Testis (tissue), 3 donors: Measurements from ENCODE around the gene RCN1. TPM values are rescaled to one million over a fixed set of nuclear protein-coding genes. Genes with fewer than 3 reads are reported as not detected.

Source experiments
- DNase-seq: peaks from one replicate; pipeline ENCODE4 v3.0.0-alpha.2; 2019
- H3K27ac ChIP-seq, 2 donors: fragments of 200-600 bp; sonication (generic); one replicate each; pipeline ENCODE4 v1.5.1; 2019
- H3K27me3 ChIP-seq: fragments of 200-600 bp; sonication (generic); one replicate; pipeline ENCODE4 v1.5.1; 2019
- H3K36me3 ChIP-seq: fragments of 200-600 bp; sonication (generic); one replicate; pipeline ENCODE4 v1.5.1; 2017; ENCODE audit warnings: low read depth; ENCODE audit errors: missing control alignments
- H3K4me1 ChIP-seq: fragments of 200-600 bp; sonication (generic); one replicate; pipeline ENCODE4 v1.5.1; 2019
- H3K4me3 ChIP-seq, 2 donors: fragments of 200-600 bp; sonication (generic); one replicate each; pipeline ENCODE4 v1.5.1; 2017 to 2019
- H3K9me3 ChIP-seq: fragments of 200-600 bp; sonication (generic); one replicate; pipeline ENCODE4 v1.5.1; 2017
- POLR2A ChIP-seq: fragments of 450-650 bp; IDR thresholded peaks from one replicate; pipeline ENCODE4 v1.6.1; 2017; ENCODE audit warnings: antibody characterized with exemption, mild to moderate bottlenecking, moderate library complexity
- whole genome bisulfite sequencing, 2 donors: methylation state at CpG; one replicate each; pipeline ENCODE4 v1.1.5; 2018; 5-methylcytosine and 5-hydroxymethylcytosine counted together
- intact Hi-C: fragments of 100-400 bp; cut with DNase I; formaldehyde crosslinking; loops from one replicate; pipeline ENCODE4 v1.15.1; 2023; ENCODE audit warnings: low total_unique reads
- polyA plus RNA-seq: library from polyadenylated mRNA; stranded (reverse); fragments of 350-450 nt; fragmentation: Illumina TruSeq; extraction: RNeasy Lipid Tissue Mini Kit (QIAGEN cat#74804); gene quantifications from one replicate; pipeline ENCODE4 v1.2.3, GENCODE V29; 2014; ENCODE audit warnings: low read depth, low replicate concordance; ENCODE audit not compliant: insufficient read depth
- total RNA-seq, 2 donors: library from RNA; depleted of rRNA; stranded (reverse); fragments of >200 nt; gene quantifications; one replicate each; pipeline ENCODE4 v1.2.3, GENCODE V29; 2016
- TF ChIP-seq, protein P1 (sequence below), 3 experiments: fragments of 450-650 bp in 2 of 3; fragments of 200-600 bp in 1 of 3; sonication (generic) in 1 of 3; IDR thresholded peaks; one replicate each; pipeline ENCODE4 v1.5.1; 2016 to 2019; ENCODE audit warnings: antibody characterized with exemption in 3 of 3, mild to moderate bottlenecking in 2 of 3, moderate library complexity in 1 of 3

RCN1 gene
- total and polyA plus RNA-seq, 3 donors from 2014 or later: 44.4 to 82.6 (median 47.3) TPM

DNA sequence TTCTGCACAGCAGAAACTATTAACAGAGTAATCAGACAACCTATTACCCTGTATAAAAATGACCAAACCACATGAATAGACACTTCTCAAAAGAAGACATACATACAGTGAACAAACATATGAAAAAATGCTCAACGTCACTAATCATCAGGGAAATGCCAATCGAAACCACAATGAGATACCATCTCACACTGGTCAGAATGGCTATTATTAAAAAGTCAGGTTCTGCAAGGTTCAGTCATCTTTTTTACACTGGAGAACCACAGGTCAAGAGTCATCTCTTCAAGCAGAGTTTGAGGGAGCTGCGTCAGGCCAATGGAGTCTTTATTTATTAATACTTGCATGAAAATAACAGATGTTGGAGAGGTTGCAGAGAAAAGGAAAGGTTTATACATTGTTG lies 40.4 kb downstream of the RCN1 start:
- Histone ChIP-seq H3K27me3 (no peaks in the 10 kb centered on the region), H3K4me3 (no peak overlapping the region), H3K36me3 (no peaks in the 10 kb centered on the region), H3K9me3 (no peaks in the 10 kb centered on the region), H3K27ac (no peak overlapping the region), H3K4me1 (no peaks in the 10 kb centered on the region)
- no peak for TF ChIP-seq POLR2A
- TF ChIP-seq, protein P1, sequence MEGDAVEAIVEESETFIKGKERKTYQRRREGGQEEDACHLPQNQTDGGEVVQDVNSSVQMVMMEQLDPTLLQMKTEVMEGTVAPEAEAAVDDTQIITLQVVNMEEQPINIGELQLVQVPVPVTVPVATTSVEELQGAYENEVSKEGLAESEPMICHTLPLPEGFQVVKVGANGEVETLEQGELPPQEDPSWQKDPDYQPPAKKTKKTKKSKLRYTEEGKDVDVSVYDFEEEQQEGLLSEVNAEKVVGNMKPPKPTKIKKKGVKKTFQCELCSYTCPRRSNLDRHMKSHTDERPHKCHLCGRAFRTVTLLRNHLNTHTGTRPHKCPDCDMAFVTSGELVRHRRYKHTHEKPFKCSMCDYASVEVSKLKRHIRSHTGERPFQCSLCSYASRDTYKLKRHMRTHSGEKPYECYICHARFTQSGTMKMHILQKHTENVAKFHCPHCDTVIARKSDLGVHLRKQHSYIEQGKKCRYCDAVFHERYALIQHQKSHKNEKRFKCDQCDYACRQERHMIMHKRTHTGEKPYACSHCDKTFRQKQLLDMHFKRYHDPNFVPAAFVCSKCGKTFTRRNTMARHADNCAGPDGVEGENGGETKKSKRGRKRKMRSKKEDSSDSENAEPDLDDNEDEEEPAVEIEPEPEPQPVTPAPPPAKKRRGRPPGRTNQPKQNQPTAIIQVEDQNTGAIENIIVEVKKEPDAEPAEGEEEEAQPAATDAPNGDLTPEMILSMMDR (IDR thresholded peaks at IDR 0.05): no peak
- DNase-seq: no peak
- intact Hi-C loops: no loop called here
- 88 to 92% methylated on average over 3 of the region's 3 CpGs for WGBS, 2 donors

DNA sequence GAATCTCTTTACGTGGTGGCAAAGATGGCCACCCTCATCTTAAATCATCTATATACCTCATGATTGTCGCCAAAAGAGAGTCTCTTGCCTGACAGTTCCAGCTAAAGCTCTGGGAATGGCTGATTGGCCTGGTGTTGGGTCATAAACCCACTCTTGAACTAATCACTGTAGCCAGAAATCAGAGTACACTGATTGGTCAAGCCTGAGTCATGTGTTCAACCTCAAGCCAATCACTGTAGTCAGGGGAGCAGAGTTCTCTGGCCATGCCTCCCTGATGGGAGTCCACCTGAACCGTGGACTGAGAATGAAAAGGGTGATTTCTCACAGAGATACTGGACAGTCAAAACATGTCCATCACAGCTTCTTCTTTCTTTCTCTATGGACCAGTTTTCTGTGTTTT lies 45.8 kb downstream of the RCN1 start:
- H3K27ac ChIP-seq: no peak overlapping the region
- intact Hi-C loops: no loop called here
- no peak overlapping the region for H3K4me3 ChIP-seq
- H3K9me3 ChIP-seq: no peaks in the 10 kb centered on the region
- no peaks in the 10 kb centered on the region for H3K36me3 ChIP-seq
- H3K4me1 ChIP-seq: no peaks in the 10 kb centered on the region
- WGBS, 2 donors: 56 to 76% methylated on average over 3 of the region's 3 CpGs
- TF ChIP-seq, protein P1 (IDR thresholded peaks at IDR 0.05): no peak
- TF ChIP-seq POLR2A: no peak
- peak; percentile 21 for DNase-seq
- H3K27me3 ChIP-seq: no peaks in the 10 kb centered on the region

DNA sequence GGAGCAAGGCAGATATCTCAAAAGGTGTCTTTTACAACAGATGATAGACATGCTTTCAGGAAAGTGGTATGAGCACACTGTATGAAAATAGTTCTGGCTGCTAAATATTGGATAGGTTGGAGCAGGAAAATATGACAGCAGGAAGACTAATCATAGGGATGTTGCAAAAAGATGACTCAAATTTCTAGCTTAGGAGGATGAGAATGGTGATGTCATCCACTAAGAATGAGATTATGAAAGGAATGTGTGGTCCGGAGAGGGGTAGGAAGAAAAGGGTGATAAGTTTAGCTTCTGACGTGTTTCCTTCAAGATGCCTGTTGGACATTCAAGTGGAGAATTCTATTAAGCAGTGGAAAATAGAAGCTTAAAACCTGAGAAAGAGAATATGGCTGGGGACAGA lies 46.4 kb downstream of the RCN1 start:
- H3K36me3 ChIP-seq: no peaks in the 10 kb centered on the region
- H3K27ac ChIP-seq: no peak overlapping the region
- TF ChIP-seq POLR2A: no peak
- TF ChIP-seq, protein P1 (IDR thresholded peaks at IDR 0.05): no peak
- no peak overlapping the region for H3K4me3 ChIP-seq
- no peak for DNase-seq
- no peaks in the 10 kb centered on the region for H3K27me3 ChIP-seq
- intact Hi-C loops: no loop called here
- WGBS, 2 donors: 17 to 38% methylated on average over 2 of the region's 2 CpGs
- no peaks in the 10 kb centered on the region for H3K4me1 ChIP-seq
- no peaks in the 10 kb centered on the region for H3K9me3 ChIP-seq

DNA sequence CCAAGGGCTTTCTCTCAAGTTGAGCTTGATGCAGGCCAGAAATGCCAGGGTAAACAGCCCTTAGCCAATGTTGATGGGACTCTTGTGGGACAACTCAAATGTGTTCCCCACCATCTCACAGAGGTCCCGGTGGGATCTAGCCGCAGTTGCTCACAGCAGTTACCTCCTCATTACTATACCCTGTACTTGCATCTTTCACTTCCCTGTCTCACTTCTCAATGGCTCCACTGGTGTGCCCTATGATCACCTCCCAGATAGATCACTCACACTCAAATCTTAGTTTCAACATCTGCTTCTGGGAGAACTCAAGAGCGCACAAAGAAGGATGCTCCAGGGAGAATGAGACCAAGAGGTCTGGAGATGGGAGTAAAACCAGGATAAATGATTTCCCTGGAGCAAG lies 47.0 kb downstream of the RCN1 start:
- no peak for DNase-seq
- H3K9me3 ChIP-seq: no peaks in the 10 kb centered on the region
- whole genome bisulfite sequencing, 2 donors: 85 to 87% methylated on average over 3 of the region's 3 CpGs
- H3K27me3 ChIP-seq: no peaks in the 10 kb centered on the region
- H3K4me1 ChIP-seq: no peaks in the 10 kb centered on the region
- no peaks in the 10 kb centered on the region for H3K36me3 ChIP-seq
- no peak overlapping the region for H3K27ac ChIP-seq
- intact Hi-C loops: no loop called here
- TF ChIP-seq, protein P1 (IDR thresholded peaks at IDR 0.05): no peak
- TF ChIP-seq POLR2A: no peak
- no peak overlapping the region for H3K4me3 ChIP-seq

DNA sequence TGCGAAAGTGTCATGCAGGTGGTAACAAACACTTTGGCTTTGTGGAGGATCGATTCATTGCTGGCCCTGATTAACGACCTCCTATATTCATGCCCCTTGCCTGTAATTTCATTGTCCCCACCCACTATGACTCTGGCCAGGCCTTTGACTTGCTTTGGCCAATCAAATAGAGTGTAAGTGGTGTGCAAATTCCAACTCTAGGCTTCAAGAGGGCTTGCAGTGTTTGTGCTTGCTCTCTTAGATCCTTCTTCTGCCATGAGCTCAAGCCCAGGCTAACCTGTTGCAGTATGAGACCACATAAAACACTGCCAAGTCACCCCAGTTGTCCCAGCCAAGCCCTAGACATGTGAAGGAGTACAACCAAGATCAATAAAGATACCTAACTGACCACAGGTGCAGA lies 48.0 kb downstream of the RCN1 start:
- TF ChIP-seq POLR2A: no peak
- TF ChIP-seq, protein P1 (IDR thresholded peaks at IDR 0.05): no peak
- H3K36me3 ChIP-seq: no peaks in the 10 kb centered on the region
- no peak for DNase-seq
- intact Hi-C loops: no loop called here
- H3K9me3 ChIP-seq: no peaks in the 10 kb centered on the region
- H3K27me3 ChIP-seq: no peaks in the 10 kb centered on the region
- no peak overlapping the region for H3K27ac ChIP-seq
- H3K4me3 ChIP-seq: no peak overlapping the region
- no peaks in the 10 kb centered on the region for H3K4me1 ChIP-seq
- WGBS, 2 donors: 56 to 88% methylated on average over 3 of the region's 3 CpGs
